Endothelial cell of umbilical vein (primary cell): ENCODE results near the gene TBX4. TPM values are rescaled to one million over a fixed set of nuclear protein-coding genes. Genes with fewer than 3 reads are reported as not detected.

Experiments
- BruUV-seq: library from RNA; stranded (reverse); fragments of 400-500 nt; replicated peaks from 2 replicates; lab custom pipeline; 2021; lab: Mats Ljungman, UMichigan
- CTCF ChIA-PET: fragments of 300-600, 350-600 bp; sonication (Branson Sonifier 250); formaldehyde crosslinking; loops from one replicate; lab custom pipeline; 2021; ENCODE audit warnings: antibody characterized with exemption, inconsistent platforms; lab: Charles Lee
- POLR2A ChIA-PET: fragments of 300-600, 350-600 bp; sonication (Branson Sonifier 250); formaldehyde crosslinking; loops from one replicate; lab custom pipeline; 2021; ENCODE audit warnings: antibody characterized with exemption, inconsistent platforms; lab: Charles Lee
- DNase-seq: peaks from one replicate; pipeline ENCODE4 v3.0.0-alpha.2; 2011; ENCODE audit warnings: low read depth, low spot score
- FAIRE-seq: peaks from 2 replicates; lab custom pipeline; 2011; peaks lifted over from hg19 to GRCh38; lab: Jason Lieb, UNC
- H2AFZ ChIP-seq: 2 replicates; pipeline ENCODE4 v1.6.0; 2012; ENCODE audit warnings: low read depth, low read length, control low read depth, inconsistent platforms
- H3K27ac ChIP-seq: 2 replicates; pipeline ENCODE4 v1.5.1; 2011; ENCODE audit warnings: low read depth, mild to moderate bottlenecking, control low read depth, low read length, moderate library complexity; ENCODE audit not compliant: insufficient read depth
- H3K27me3 ChIP-seq, 2 experiments: 2 replicates each; pipeline versions ENCODE4 v1.6.0 to v1.6.1; 2011; ENCODE audit warnings: low read length in 2 of 2, mixed read lengths in 1 of 2; ENCODE audit not compliant: control insufficient read depth in 2 of 2, insufficient read depth in 2 of 2
- H3K36me3 ChIP-seq, 2 experiments: 2 replicates in 1 of 2; 3 replicates in 1 of 2; pipeline ENCODE4 v1.5.1; 2011; ENCODE audit warnings: low read length in 2 of 2, mild to moderate bottlenecking in 1 of 2, moderate library complexity in 1 of 2; ENCODE audit not compliant: control insufficient read depth in 2 of 2, insufficient read depth in 2 of 2; ENCODE audit errors: extremely low read depth in 1 of 2
- H3K4me1 ChIP-seq: 3 replicates; pipeline ENCODE4 v1.5.1; 2011; ENCODE audit warnings: mild to moderate bottlenecking, low read length; ENCODE audit not compliant: control insufficient read depth, insufficient read depth; ENCODE audit errors: extremely low read depth
- H3K4me2 ChIP-seq: 2 replicates; pipeline ENCODE4 v1.6.1; 2011; ENCODE audit warnings: low read length, control low read depth, mixed read lengths; ENCODE audit not compliant: insufficient read depth
- H3K4me3 ChIP-seq, 3 experiments: fragments of 200-600 bp in 1 of 3; sonication (generic), shearing (Covaris generic) in 1 of 3; replicated peaks in 1 of 3; 2 replicates each; pipeline ENCODE4 v1.5.1; 2011 to 2016; ENCODE audit warnings: control low read depth in 3 of 3, low read length in 3 of 3, mild to moderate bottlenecking in 2 of 3, inconsistent platforms in 1 of 3, low read depth in 1 of 3, moderate library complexity in 1 of 3; ENCODE audit not compliant: insufficient read depth in 1 of 3
- H3K79me2 ChIP-seq: 2 replicates; pipeline ENCODE4 v1.6.0; 2012; ENCODE audit warnings: low read length, inconsistent platforms; ENCODE audit not compliant: control insufficient read depth, insufficient read depth
- H3K9ac ChIP-seq: replicated peaks from 2 replicates; pipeline ENCODE3; 2011; ENCODE audit warnings: low read length, control low read depth; ENCODE audit not compliant: insufficient read depth; ENCODE audit errors: extremely low read depth
- H3K9me1 ChIP-seq: replicated peaks from 3 replicates; pipeline ENCODE4 v1.6.0; 2011; ENCODE audit warnings: mild to moderate bottlenecking, low read length; ENCODE audit not compliant: control insufficient read depth, insufficient read depth; ENCODE audit errors: extremely low read depth
- H3K9me3 ChIP-seq: replicated peaks from 2 replicates; pipeline ENCODE4 v1.5.1; 2012; ENCODE audit warnings: low read length, inconsistent platforms; ENCODE audit not compliant: control insufficient read depth, insufficient read depth
- H4K20me1 ChIP-seq: replicated peaks from 2 replicates; pipeline ENCODE3; 2011; ENCODE audit warnings: mild to moderate bottlenecking, low read length; ENCODE audit not compliant: control insufficient read depth, insufficient read depth; ENCODE audit errors: extremely low read depth
- EZH2 ChIP-seq: IDR thresholded peaks from 2 replicates; pipeline ENCODE4 v1.6.1; 2012; ENCODE audit warnings: borderline replicate concordance, low read depth, mild to moderate bottlenecking, moderate library complexity, low read length, inconsistent platforms; ENCODE audit not compliant: severe bottlenecking
- FOS ChIP-seq: IDR thresholded peaks from 2 replicates; pipeline ENCODE4 v1.6.1; 2011; ENCODE audit warnings: mild to moderate bottlenecking, low read length, moderate library complexity, borderline replicate concordance; ENCODE audit not compliant: insufficient read depth
- GATA2 ChIP-seq: IDR thresholded peaks from 2 replicates; pipeline ENCODE4 v1.7.0; 2011; ENCODE audit warnings: low read depth, mild to moderate bottlenecking, moderate library complexity, mixed read lengths, low read length; ENCODE audit not compliant: insufficient read length, insufficient read depth
- JUN ChIP-seq: IDR thresholded peaks from 2 replicates; pipeline ENCODE4 v1.6.1; 2011; ENCODE audit warnings: borderline replicate concordance, low read depth; ENCODE audit not compliant: insufficient read length, insufficient read depth
- MAX ChIP-seq: IDR thresholded peaks from 2 replicates; pipeline ENCODE4 v1.6.1; 2011; ENCODE audit not compliant: insufficient read depth, insufficient read length
- MYC ChIP-seq: IDR thresholded peaks from one replicate; pipeline ENCODE4 v1.6.1; 2011; ENCODE audit warnings: mild to moderate bottlenecking, low read depth, low read length
- POLR2A ChIP-seq: IDR thresholded peaks from 2 replicates; pipeline ENCODE4 v1.6.1; 2012; ENCODE audit warnings: low read depth, mild to moderate bottlenecking, control low read depth, low read length
- POLR2AphosphoS5 ChIP-seq: IDR thresholded peaks from 2 replicates; pipeline ENCODE4 v1.6.1; 2012; ENCODE audit warnings: low read depth, mild to moderate bottlenecking, control low read depth, low read length, moderate library complexity; ENCODE audit not compliant: insufficient read depth
- dilution Hi-C: fragments of 300-500 bp; cut with MboI; formaldehyde crosslinking; loops from one replicate; pipeline ENCODE4 v1.15.0; 2019; ENCODE audit warnings: low sequenced_read_pairs; ENCODE audit not compliant: extremely low pct_ligation_motif_present
- intact Hi-C: fragments of 100-400 bp; cut with micrococcal nuclease; formaldehyde crosslinking; loops from one replicate; pipeline ENCODE4 v1.10.0; 2022
- polyA plus RNA-seq, 4 experiments: library from polyadenylated mRNA; depleted of rRNA in 3 of 4; stranded (reverse) in 3 of 4; unstranded in 1 of 4; fragments of >200 nt; gene quantifications; 2 replicates each; pipeline versions ENCODE4 v1.2.1 to v1.2.3, GENCODE V29; 2011 to 2012; ENCODE audit warnings: missing spikeins in 1 of 4
- total RNA-seq: library from RNA; stranded (reverse); gene quantifications from 2 replicates; pipeline ENCODE4 v1.2.3, GENCODE V29; 2021
- TF ChIP-seq, protein P1 (sequence below), 2 donors: IDR thresholded peaks; 1 replicate in 1 of 2; 2 replicates in 1 of 2; pipeline ENCODE4 v1.5.1; 2011; ENCODE audit warnings: low read length in 2 of 2, mild to moderate bottlenecking in 2 of 2, moderate library complexity in 2 of 2, control low read depth in 1 of 2, inconsistent platforms in 1 of 2, low read depth in 1 of 2; ENCODE audit not compliant: insufficient read depth in 1 of 2; ENCODE audit errors: extremely low read depth in 1 of 2

Gene TBX4
- total and polyA plus RNA-seq, 2 donors (not counting 3 experiments of a cell fraction or from before 2014, with no cell fraction given): not detected

DNA sequence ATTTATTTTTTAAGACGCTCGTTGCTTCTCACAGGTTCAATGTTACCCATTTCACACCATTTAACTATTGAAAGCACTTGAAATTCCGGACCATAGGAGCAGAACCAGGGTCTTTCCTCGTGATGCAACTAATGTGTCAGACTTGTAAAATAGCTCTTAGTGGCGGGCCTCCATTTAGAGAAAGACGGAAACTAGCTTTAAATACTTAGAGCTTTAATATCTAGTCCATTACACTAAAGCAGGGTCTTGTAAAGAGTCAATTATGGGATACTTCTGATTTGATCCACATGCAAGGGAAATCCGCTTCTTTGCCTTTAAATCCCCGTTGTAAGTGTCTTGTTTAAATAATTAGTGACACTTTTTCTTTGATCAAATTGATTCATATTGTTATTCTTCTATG lies 82.2 kb downstream of the TBX4 start:
- Histone ChIP-seq H3K4me3 (no peak overlapping the region), H4K20me1 (peaks cover 2% of the 10 kb centered on the region), H2AFZ (no peak overlapping the region), H3K9me3 (no peaks in the 10 kb centered on the region), H3K4me2 (no peak overlapping the region), H3K27ac (no peak overlapping the region), H3K79me2 (no peaks in the 10 kb centered on the region), H3K27me3 (peaks cover 0 to 1% of the 10 kb centered on the region in 2 experiments), H3K9ac (no peak overlapping the region), H3K9me1 (no peaks in the 10 kb centered on the region), H3K4me1 (no peaks in the 10 kb centered on the region), H3K36me3 (no peaks in the 10 kb centered on the region)
- intact Hi-C loops: no loop called here
- BruUV-seq: no TSS peak
- ChIA-PET POLR2A (no interaction called here), CTCF (no interaction called here)
- DNase-seq: no peak
- FAIRE-seq: no peak
- no peak for TF ChIP-seq EZH2
- no peak for TF ChIP-seq MAX
- no peak for TF ChIP-seq GATA2
- TF ChIP-seq FOS: no peak
- TF ChIP-seq, protein P1, sequence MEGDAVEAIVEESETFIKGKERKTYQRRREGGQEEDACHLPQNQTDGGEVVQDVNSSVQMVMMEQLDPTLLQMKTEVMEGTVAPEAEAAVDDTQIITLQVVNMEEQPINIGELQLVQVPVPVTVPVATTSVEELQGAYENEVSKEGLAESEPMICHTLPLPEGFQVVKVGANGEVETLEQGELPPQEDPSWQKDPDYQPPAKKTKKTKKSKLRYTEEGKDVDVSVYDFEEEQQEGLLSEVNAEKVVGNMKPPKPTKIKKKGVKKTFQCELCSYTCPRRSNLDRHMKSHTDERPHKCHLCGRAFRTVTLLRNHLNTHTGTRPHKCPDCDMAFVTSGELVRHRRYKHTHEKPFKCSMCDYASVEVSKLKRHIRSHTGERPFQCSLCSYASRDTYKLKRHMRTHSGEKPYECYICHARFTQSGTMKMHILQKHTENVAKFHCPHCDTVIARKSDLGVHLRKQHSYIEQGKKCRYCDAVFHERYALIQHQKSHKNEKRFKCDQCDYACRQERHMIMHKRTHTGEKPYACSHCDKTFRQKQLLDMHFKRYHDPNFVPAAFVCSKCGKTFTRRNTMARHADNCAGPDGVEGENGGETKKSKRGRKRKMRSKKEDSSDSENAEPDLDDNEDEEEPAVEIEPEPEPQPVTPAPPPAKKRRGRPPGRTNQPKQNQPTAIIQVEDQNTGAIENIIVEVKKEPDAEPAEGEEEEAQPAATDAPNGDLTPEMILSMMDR (IDR thresholded peaks at IDR 0.05; ENCODE audit: extremely low read depth in 1 of 2, insufficient read depth in 1 of 2, low read depth in 1 of 2, low read length in 2 of 2): no peak
- TF ChIP-seq JUN: no peak
- TF ChIP-seq POLR2A: no peak
- no peak for TF ChIP-seq POLR2AphosphoS5
- TF ChIP-seq MYC: no peak
- dilution Hi-C loops: no loop called here

Other genes with a start within 250 kb of the TBX4 start
- gene TBX2, start 52.6 kb upstream of the TBX4 start, total RNA-seq: not detected in 2 replicates
- not detected in 2 replicates for gene TBX2, start 52.6 kb upstream of the TBX4 start, polyA plus RNA-seq
- gene NACA2, start 138.8 kb downstream of the TBX4 start, total RNA-seq: not detected in 2 replicates
- not detected in 2 replicates for gene NACA2, start 138.8 kb downstream of the TBX4 start, polyA plus RNA-seq